Fibroblast of mammary gland (primary cell): Measurements from ENCODE around the gene STX2.
"Not testable (repeated sequence)": the region's sequence is repeated elsewhere in the genome, so short reads cannot be mapped to it uniquely, and the experiment has no call there.

Experiments used
- DNase-seq: peaks from one replicate; pipeline ENCODE4 v3.0.0-alpha.2; 2010; ENCODE audit warnings: low read depth
- H3K4me3 ChIP-seq: 2 replicates; pipeline ENCODE4 v1.5.1; 2011; ENCODE audit warnings: low read depth, mild to moderate bottlenecking, low read length, moderate library complexity; ENCODE audit not compliant: control insufficient read depth
- CTCF ChIP-seq: conservative IDR thresholded peaks from 2 replicates; pipeline ENCODE4 v1.5.1; 2011; ENCODE audit warnings: low read depth, low read length, inconsistent platforms; ENCODE audit not compliant: control insufficient read depth, insufficient read depth

The STX2 gene

GRCh38 chr12:130856088-130856487 is 17.0 kb upstream of the STX2 start:
- H3K4me3 ChIP-seq, result no peak overlapping the region
- no peak for TF ChIP-seq CTCF
- DNase-seq, result no peak

- no peak for TF ChIP-seq CTCF
- no peak overlapping the region for H3K4me3 ChIP-seq
- no peak for DNase-seq
Measured at GRCh38 chr12:130850418-130851021, 11.5 kb upstream of the STX2 start.

- no peak for DNase-seq
- TF ChIP-seq CTCF, result no peak
- H3K4me3 ChIP-seq, result no peak overlapping the region
Measured at GRCh38 chr12:130849561-130850417, 10.7 kb upstream of the STX2 start.

GRCh38 chr12:130848785-130849305 is 9.8 kb upstream of the STX2 start:
- not testable (repeated sequence) for H3K4me3 ChIP-seq, DNase-seq

- not testable (repeated sequence) for H3K4me3 ChIP-seq, DNase-seq
Measured at GRCh38 chr12:130848105-130848504, 9.1 kb upstream of the STX2 start.

- no peak for TF ChIP-seq CTCF
- peak; percentile 78 for DNase-seq
Measured at GRCh38 chr12:130847112-130847511, 8.1 kb upstream of the STX2 start.

GRCh38 chr12:130846369-130846768 is 7.3 kb upstream of the STX2 start:
- no peak for TF ChIP-seq CTCF
- peak; percentile 87 for DNase-seq
- H3K4me3 ChIP-seq, result no peak overlapping the region

More at GRCh38 chr12:130847112-130847511, 8.1 kb upstream of the STX2 start:
- H3K4me3 ChIP-seq, result no peak overlapping the region
